GM12878 (cell line): Measurements from ENCODE around the gene DPH6. TPM values are rescaled to one million over a fixed set of nuclear protein-coding genes. Genes with fewer than 3 reads are reported as not detected.

Experiments
- ATAC-seq: fragments of 200-7000 bp; cut with Tn5 transposase; 3 replicates; pipeline ENCODE4 v1.9.1; 2020; ENCODE audit warnings: mild to moderate bottlenecking, moderate library complexity
- BruUV-seq: library from RNA; stranded (reverse); fragments of 400-500 nt; replicated peaks from 2 replicates; lab custom pipeline; 2021; lab: Mats Ljungman, UMichigan
- CTCF ChIA-PET: fragments of 300-600 bp; sonication (Branson Sonifier 250); formaldehyde crosslinking; extraction: SDS; loops from one replicate; lab custom pipeline; 2021; ENCODE audit warnings: inconsistent platforms; lab: Yijun Ruan, JAX
- POLR2A ChIA-PET: fragments of 350-600 bp; formaldehyde crosslinking; extraction: SDS; loops from one replicate; lab custom pipeline; 2021; ENCODE audit warnings: inconsistent platforms; lab: Charles Lee
- RAD21 ChIA-PET: fragments of 300-600 bp; sonication (Branson Sonifier 250); formaldehyde crosslinking; loops from one replicate; lab custom pipeline; 2023; ENCODE audit warnings: antibody characterized with exemption; ENCODE audit not compliant: unreplicated experiment; lab: Charles Lee
- SMC1A ChIA-PET: fragments of 300-600 bp; sonication (Branson Sonifier 250); formaldehyde crosslinking; loops from one replicate; lab custom pipeline; 2023; ENCODE audit not compliant: unreplicated experiment, uncharacterized antibody; lab: Charles Lee
- DNase-seq: peaks from one replicate; pipeline ENCODE4 v3.0.0-alpha.2; 2011; ENCODE audit warnings: low read depth, low spot score
- FAIRE-seq: peaks from 3 replicates; lab custom pipeline; 2011; peaks lifted over from hg19 to GRCh38; lab: Jason Lieb, UNC
- H2AFZ ChIP-seq: 2 replicates; pipeline ENCODE4 v1.6.0; 2011; ENCODE audit warnings: low read depth, low read length, control low read depth; ENCODE audit not compliant: control insufficient read depth
- H3K27ac ChIP-seq: 2 replicates; pipeline ENCODE4 v1.5.1; 2011; ENCODE audit warnings: control low read depth; ENCODE audit not compliant: control insufficient read depth, insufficient read depth
- H3K27me3 ChIP-seq, 2 experiments: replicated peaks in 1 of 2; 2 replicates each; pipeline versions ENCODE4 v1.6.0 to v1.6.1; 2011; ENCODE audit warnings: low read length in 1 of 2; ENCODE audit not compliant: control insufficient read depth in 2 of 2, insufficient read depth in 2 of 2
- H3K36me3 ChIP-seq, 2 experiments: 2 replicates each; pipeline ENCODE4 v1.5.1; 2011; ENCODE audit warnings: low read length in 1 of 2; ENCODE audit not compliant: control insufficient read depth in 2 of 2, insufficient read depth in 2 of 2
- H3K4me1 ChIP-seq: 2 replicates; pipeline ENCODE4 v1.6.1; 2011; ENCODE audit warnings: mild to moderate bottlenecking, low read length, moderate library complexity, mixed read lengths; ENCODE audit not compliant: control insufficient read depth, insufficient read depth
- H3K4me2 ChIP-seq: 2 replicates; pipeline ENCODE4 v1.6.0; 2011; ENCODE audit warnings: control low read depth; ENCODE audit not compliant: control insufficient read depth, insufficient read depth
- H3K4me3 ChIP-seq: fragments of 200-600 bp; sonication (generic); 2 replicates; pipeline ENCODE4 v1.5.1; 2016
- H3K79me2 ChIP-seq: 2 replicates; pipeline ENCODE4 v1.6.0; 2011; ENCODE audit warnings: low read length; ENCODE audit not compliant: control insufficient read depth, insufficient read depth
- H3K9ac ChIP-seq: 2 replicates; pipeline ENCODE4 v1.8.0; 2011; ENCODE audit warnings: low read length, control low read depth, mixed read lengths; ENCODE audit not compliant: control insufficient read depth, insufficient read depth
- H3K9me3 ChIP-seq: replicated peaks from 3 replicates; pipeline ENCODE4 v1.5.1; 2011; ENCODE audit warnings: mild to moderate bottlenecking, low read length; ENCODE audit not compliant: control insufficient read depth, insufficient read depth
- H4K20me1 ChIP-seq: 2 replicates; pipeline ENCODE4 v1.6.0; 2011; ENCODE audit not compliant: control insufficient read depth, insufficient read depth
- ATF3 ChIP-seq: IDR thresholded peaks from 2 replicates; pipeline ENCODE4 v1.6.1; 2011; ENCODE audit warnings: low read depth, mild to moderate bottlenecking, low read length, moderate library complexity, borderline replicate concordance; ENCODE audit errors: extremely low read depth
- FOS ChIP-seq: IDR thresholded peaks from 3 replicates; pipeline ENCODE4 v1.6.1; 2011; ENCODE audit warnings: borderline replicate concordance; ENCODE audit not compliant: insufficient read length; ENCODE audit errors: extremely low read depth
- HSF1 ChIP-seq: fragments of 150-350 bp; IDR thresholded peaks from 2 replicates; pipeline ENCODE4 v1.6.1; 2014; ENCODE audit warnings: mild to moderate bottlenecking, low read depth, low read length
- KAT2A ChIP-seq: conservative IDR thresholded peaks from 2 replicates; pipeline ENCODE4 v1.6.1; 2011; ENCODE audit warnings: low read depth, low read length; ENCODE audit not compliant: control insufficient read depth
- PRDM15 ChIP-seq: fragments of 450-650 bp; formaldehyde crosslinking; IDR thresholded peaks from 2 replicates; pipeline ENCODE4 v1.4.0; 2020; ENCODE audit warnings: mild to moderate bottlenecking, moderate library complexity
- SKIL ChIP-seq: fragments of 450-650 bp; IDR thresholded peaks from 2 replicates; pipeline ENCODE4 v1.6.1; 2017; ENCODE audit warnings: mild to moderate bottlenecking, low read depth, inconsistent platforms; ENCODE audit not compliant: poor library complexity, severe bottlenecking
- SPI1 ChIP-seq: IDR thresholded peaks from 2 replicates; pipeline ENCODE4 v1.6.1; 2011; ENCODE audit warnings: low read depth, mild to moderate bottlenecking, low read length, moderate library complexity, borderline replicate concordance; ENCODE audit not compliant: insufficient read depth
- TCF7 ChIP-seq: IDR thresholded peaks from 2 replicates; pipeline ENCODE4 v1.6.1; 2014; ENCODE audit warnings: antibody characterized with exemption, borderline replicate concordance
- in situ Hi-C: fragments of 300-500 bp; cut with MboI; formaldehyde crosslinking; loops from 9 replicates; pipeline ENCODE4 v1.14.3; 2018; ENCODE audit warnings: mixed read lengths
- intact Hi-C: fragments of 100-400 bp; cut with micrococcal nuclease; formaldehyde crosslinking; loops from one replicate; pipeline ENCODE4 v1.14.2; 2022; ENCODE audit not compliant: unreplicated experiment
- polyA plus RNA-seq, 11 experiments: library from polyadenylated mRNA; depleted of rRNA in 4 of 11; unstranded in 6 of 11; stranded (reverse) in 5 of 11; fragments of >200 nt; fragmentation: Nextera tagmentation in 4 of 11; fragmentation: Illumina TruSeq in 1 of 11; extraction: Ambion mirVana in 4 of 11; extraction: Trizol in 1 of 11; gene quantifications; 1 replicate in 1 of 11; 2 replicates in 10 of 11; pipeline versions ENCODE4 v1.2.1 to v1.2.3, GENCODE V29; 2011 to 2016; ENCODE audit warnings: inconsistent platforms in 2 of 11, missing spikeins in 2 of 11, low read depth in 1 of 11
- total RNA-seq, 4 experiments: library from RNA; depleted of rRNA in 3 of 4; stranded (reverse); fragments of >200 nt in 3 of 4; fragmentation: Illumina TruSeq in 1 of 4; extraction: Trizol in 1 of 4; gene quantifications; 2 replicates each; pipeline versions ENCODE4 v1.2.1 to v1.2.3, GENCODE V29; 2013 to 2021

The DPH6 gene
- total and polyA plus RNA-seq, 10 of the 15 experiments (the other 5 are each of a cell fraction or from before 2014, with no cell fraction given), result 9.0 to 68.5 (median 17.1) TPM

- TF ChIP-seq PRDM15 (CRISPR knock-in tag), result no peak
- no peak for TF ChIP-seq TCF7
- TF ChIP-seq KAT2A, result no peak
- TF ChIP-seq, all 136 proteins: peak for 0
These were observed 26.9 kb downstream of the DPH6 start (continued) for GRCh38 chr15:35519052-35519451.

GRCh38 chr15:35514759-35515158, 31.2 kb downstream of the DPH6 start:
- CTCF ChIA-PET, result no interaction called here
- POLR2A ChIA-PET, result no interaction called here
- no peaks in the 10 kb centered on the region for H3K36me3 ChIP-seq
- SMC1A ChIA-PET, result interaction anchor here (1.0 kb wide), 1 partner anchor 10 kb away, joined by 3 read pairs; no protein-coding TSS in a partner anchor
- no TSS peak for BruUV-seq
- H3K4me1 ChIP-seq, result no peaks in the 10 kb centered on the region
- H4K20me1 ChIP-seq, result no peaks in the 10 kb centered on the region
- H3K27ac ChIP-seq, result no peak overlapping the region
- H3K9ac ChIP-seq, result no peak overlapping the region
- TF ChIP-seq SKIL (no peak), ATF3 (no peak), HSF1 (no peak), FOS (no peak), SPI1 (no peak)
- no peak overlapping the region for H2AFZ ChIP-seq
- no peak for DNase-seq
- no peak for ATAC-seq
- RAD21 ChIA-PET, result interaction anchor here (1.2 kb wide), 1 partner anchor 437 kb away, joined by 3 read pairs; no protein-coding TSS in a partner anchor
- no peak overlapping the region for H3K4me3 ChIP-seq
- no peaks in the 10 kb centered on the region for H3K9me3 ChIP-seq
- no peaks in the 10 kb centered on the region for H3K79me2 ChIP-seq
- H3K4me2 ChIP-seq, result no peak overlapping the region
- FAIRE-seq, result no peak
- intact Hi-C loops (loop anchor here (5.0 to 10.0 kb wide), 3 partner anchors 222 to 990 kb away; no protein-coding TSS in a partner anchor), in situ Hi-C loops (no loop called here)
- H3K27me3 ChIP-seq, result no peaks in the 10 kb centered on the region
